ENCODE measurements around the gene GMCL2.

GMCL2 gene

DNA sequence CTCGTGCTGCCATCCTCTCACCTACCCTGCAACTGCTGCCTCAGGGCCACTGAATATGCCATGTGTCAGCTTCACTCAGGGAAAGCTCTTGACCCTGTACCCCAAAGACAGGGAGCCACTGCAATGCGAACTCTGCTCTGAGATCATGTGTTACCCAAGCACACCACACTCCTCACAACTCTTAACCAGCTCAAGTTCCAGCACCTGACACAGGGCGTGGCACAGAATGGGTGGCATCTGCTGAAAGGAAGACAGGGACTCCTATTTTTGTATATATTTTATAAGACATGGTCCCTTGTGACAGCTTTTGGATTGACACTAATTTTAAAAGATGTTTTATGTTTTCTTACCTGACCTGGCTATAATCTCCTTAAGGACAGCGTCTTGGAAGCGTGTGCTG is 34.7 kb upstream of the GMCL2 start:
- no peak for DNase-seq

DNA sequence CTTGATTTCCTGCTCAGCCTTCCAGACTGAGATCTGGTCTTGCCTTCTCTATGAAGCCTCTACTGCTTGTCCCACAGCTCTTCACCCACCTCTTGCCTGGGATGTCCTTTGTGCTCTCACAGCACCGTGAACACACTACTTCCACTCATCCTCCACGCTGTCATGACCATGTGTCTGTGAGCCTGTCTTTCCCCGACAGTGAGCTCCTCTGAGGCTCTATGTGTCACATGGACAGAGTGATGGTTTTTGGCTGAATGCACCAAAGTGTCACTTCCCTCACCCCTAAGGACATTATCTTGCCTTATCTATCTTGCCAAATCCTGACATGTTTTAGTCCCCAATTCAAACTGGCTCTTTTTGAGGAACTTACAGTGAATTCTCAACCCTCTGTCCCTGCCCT is 34.1 kb upstream of the GMCL2 start:
- no peak for DNase-seq

DNA sequence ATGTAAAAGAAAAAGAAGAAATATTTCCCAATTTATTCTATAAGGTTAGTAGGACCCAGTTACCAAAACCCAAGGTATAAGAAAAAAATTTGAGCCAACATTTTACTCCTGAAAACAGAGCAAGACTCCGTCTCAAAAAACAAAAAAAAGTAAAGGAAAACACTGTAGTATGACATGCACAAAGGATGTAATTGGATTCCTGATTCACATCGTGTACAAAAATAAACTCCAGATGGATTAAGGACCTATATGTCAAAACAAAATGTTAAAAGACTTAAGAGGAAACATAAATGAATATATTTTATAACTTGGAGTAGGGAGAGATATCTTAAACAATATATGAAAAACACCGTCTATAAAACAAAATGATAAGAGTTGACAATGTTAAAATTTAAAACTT is 31.7 kb upstream of the GMCL2 start:
- no peak for DNase-seq

DNA sequence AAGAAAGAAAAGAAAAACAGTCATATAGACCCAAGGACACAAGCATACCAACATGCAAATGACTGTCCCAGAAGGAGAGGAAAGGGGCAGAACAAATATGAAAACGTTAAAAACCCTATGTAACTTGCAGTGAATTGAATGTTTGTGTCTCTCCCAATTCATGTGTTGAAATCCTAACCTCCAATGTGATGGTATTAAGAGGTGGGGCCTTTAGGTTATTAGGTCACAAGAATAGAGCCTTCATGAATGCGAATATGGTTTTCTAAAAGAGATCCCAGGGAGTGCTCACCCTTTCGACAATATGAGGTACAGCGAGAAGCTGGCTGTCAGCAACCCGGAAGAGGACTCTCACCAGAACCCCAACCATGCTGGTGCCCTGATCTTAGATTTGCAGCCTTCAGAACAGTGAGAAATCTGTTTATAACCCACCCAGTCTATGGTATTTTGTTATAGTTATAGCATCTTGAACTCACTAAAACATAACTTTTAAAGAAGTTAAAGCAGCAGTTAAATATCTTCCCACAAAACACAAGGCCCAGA is 31.1 kb upstream of the GMCL2 start:
- DNase-seq = no peak

DNA sequence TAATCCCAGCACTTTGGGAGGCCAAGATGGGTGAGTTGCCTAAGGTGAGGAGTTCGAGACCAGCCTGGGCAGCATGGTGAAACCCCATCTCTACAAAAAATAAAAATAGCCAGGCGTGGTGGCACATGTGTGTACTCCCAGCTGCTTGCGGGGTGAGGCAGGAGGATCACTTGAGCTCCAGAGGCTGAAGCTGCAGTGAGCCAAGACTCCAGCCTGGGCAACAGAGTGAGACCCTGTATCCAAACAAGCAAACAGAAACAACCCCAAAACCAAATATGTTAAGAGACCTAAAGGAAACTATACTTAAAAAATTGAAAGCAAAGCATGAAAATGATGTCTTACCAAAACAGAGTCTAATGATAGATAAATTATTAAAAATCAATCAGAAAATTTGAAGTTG is 29.6 kb upstream of the GMCL2 start:
- no peak for DNase-seq

DNA sequence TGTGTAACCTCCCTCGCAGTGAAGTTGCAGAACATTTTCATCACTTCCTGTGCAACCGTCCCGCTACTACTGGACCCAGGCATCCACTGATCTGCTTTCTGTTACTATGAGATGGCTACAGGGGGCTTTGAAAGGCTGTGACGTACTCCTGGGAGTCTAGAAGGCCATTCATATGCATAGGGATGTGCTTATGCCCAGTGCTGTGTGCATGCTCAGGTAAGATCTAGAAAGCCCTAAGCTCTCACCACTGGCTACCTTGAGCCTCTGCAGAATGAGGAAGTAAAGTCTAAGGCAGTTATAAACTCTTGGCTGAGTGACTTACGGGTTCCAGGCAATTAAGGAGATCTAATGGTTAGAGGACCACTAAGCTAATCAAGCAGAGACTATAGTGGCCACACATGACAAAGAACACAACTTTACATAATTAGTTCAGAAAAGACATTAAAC is 28.9 kb upstream of the GMCL2 start:
- no peak for DNase-seq

DNA sequence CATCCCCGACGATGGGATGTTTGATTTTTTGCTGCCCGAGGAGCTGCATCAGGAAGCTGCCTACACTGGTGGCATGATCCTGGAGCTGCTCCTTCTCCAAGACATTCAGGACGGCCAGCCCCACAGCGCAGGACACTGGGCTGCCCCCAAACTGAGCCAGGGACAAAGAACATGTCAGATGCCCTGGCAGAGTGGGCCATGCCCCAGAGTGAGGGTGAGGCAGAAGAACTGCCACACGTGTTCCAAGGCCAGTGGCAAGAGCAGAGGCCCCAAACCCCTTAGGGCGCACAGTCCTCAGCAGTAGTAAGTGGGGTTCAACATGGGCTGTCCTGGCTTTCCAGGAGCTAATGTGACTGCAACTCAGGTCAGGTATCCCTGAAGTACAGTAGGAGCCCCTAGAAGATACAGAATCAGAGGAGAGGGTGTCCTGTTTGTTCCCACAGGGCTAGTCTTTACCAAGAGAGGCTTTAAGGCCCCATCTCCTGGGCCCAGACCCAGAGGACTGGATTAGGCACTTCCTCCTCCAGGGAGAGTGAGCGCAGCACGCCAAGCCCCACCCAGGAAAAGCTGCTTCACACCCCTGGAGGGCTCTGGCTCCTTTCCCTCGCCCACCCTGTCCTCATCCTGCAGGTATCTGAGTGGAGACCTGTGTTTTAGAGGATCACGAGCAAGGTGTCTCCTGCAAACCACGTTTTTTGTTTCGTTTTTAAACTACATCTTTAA is 28.3 kb upstream of the GMCL2 start:
- no peak for DNase-seq

DNA sequence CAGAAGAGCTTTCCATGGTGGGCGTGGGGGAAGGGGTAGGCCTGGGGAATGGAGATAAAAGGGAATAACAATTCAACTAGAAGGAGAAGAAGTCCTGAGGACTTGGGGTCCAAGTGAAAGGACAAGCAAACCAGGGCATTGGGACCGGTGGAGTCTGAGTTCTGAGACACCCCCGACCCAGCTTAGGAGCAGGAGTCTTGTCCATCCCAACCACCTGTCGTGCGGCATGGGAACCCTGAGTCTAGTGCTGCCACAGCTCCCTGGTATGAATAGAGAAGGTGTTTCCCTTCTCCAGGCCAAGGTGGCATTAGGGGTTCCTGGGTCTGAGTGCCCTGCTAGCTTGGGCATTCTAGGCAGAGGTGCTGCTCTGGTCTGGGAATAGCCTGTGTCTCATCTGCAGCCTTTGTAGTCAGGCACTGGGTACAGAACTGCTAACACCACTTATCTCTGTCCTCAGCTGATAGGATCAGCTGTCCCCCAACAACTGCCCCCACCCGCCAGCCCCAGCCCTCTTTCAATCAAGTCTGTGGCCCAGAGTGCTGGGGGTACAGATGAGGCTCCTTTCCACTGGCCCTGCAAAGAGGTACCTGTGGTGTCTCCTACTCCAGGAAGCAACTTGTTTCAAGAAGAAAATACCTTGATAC is 27.1 kb upstream of the GMCL2 start:
- no peak for DNase-seq

DNA sequence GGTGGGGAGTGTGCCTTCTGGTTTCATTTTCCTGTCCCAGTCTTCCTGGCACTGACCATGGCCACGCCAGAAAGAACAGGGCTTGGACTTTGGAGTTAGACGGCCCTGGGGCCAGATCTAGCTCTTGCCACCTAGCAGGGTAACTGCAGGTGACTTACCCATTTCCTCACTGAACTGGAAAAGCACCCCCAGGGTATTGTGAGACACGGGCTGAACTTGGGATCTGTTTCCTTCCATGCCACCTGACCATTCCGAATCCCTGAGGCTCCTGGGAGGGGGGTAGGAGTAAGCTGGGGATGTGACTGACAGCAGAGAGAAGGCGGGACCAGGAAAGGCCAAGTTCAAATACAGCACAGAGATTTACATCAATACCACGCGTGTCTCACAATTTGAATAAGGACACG is 26.6 kb upstream of the GMCL2 start:
- no peak for DNase-seq

DNA sequence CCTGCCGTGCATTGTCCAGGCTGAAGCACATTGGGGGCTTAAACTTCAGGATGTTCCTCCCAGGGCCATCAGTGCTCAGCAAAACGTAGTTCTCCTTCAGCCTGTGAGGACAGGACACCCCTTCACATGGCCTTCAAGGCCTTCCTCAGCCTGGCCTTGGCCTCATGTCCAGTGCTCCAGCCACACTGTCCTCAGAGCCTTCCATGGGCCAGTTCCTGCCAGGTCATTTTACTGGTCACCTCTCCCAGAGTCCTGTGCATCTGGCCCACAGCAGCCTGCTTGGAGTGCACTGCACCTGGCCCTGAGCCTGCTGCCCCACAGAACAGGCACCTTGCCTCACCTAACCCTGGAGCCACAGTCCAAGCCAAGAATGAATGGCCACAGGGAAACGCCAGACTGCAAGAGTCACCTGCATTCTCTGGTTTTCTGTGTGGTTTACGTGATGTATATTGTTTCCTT is 25.9 kb upstream of the GMCL2 start:
- DNase-seq = no peak

DNA sequence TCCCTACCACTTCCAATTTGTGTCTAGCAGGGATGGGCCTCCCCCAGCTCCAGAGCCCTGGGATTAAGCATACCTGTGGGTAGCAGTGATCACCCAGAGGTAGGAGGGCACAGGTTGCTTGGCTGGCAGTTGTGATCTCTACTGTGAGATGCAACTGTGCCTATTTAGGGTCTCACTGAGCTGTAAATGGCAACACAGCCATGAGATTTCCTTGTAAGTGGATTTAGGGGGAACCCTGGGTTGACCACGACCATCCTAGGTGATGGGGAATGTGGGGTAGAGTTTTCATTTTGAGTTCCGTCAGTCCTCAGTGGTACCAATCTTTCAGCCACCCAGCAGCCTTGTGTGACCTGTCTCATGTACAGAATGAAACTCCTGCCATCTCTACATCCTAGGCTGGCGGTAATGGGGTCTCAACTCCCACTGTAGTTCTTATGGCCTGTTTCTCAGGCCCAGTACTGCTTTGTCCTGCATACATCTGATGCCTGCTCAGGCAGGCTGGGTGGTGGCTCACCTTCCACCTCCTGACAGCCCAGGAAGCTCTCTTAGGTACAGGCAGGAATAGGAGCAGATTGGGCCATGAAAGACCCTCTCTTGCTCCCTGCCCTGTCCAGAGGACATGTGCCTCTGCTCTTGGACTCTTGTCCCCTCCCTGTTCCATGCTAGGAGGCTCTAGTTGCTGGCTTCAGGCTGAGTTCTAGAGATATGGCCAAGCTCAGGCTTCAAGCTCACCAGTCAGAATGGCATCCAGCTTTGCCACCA is 25.3 kb upstream of the GMCL2 start:
- DNase-seq = no peak

DNA sequence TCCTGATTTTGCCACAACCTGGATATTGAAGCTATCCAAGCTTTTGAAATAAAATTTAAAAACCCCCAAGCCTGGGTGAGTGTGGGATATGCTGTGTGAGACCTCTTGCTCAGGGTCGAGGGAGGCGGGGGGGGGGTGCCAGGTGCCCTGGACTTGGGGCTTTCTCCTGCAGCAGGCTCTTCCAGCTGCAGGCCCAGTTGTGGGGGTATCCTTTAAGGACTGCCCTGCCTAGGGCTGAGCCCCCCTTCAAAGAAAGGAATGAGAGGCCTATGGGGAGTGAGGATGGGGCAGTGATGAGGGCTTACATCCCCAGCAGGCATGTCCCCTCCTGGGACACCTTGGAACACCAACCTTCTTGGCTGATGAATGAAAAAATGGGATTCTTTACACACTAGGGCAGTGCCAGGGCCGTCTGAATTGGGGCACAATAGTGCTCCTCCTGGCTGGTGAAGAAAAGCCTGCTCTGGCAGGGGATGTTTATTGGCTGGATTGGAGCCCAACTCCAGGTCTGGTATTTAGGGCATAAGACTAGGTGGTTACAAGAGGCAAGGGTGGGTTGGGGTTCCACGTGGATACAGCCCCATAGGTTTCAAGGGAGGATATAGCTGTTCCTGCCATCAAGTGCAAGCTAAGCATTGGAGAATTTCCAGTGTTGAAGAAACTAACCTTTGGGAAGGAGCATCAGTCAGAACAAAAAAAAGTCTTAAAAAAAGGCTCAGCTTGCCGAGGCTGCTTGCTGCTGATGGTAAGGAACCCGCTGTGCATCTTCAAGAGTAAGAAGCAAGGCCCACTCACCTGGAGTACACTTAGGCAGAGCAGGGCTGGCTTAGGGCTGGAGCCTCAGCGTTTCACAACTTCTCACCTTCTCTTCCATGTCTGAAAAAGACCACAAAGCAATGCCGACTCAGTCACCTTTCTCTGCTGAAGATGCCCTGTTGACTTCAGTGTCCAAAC is 24.2 kb upstream of the GMCL2 start:
- no peak for DNase-seq

DNA sequence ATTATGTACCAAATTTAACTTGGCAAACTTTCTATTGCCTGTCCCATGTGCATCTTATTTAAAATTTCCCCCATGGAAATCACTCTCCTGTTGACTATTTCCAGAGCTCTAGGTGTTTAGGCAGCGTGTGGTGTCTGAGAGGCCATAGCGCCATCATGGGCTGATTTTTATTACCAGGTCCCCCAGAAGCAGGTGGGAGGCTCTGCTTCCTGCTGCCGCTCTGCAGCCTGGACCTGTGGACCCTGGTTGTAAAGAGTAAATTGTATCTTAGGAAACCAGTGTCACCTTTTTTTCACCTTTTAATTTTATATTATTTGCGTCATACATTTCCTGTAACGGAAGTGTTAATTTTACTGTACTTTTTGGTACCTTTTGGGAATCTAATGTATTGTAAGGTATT is 23.5 kb upstream of the GMCL2 start:
- DNase-seq = no peak

DNA sequence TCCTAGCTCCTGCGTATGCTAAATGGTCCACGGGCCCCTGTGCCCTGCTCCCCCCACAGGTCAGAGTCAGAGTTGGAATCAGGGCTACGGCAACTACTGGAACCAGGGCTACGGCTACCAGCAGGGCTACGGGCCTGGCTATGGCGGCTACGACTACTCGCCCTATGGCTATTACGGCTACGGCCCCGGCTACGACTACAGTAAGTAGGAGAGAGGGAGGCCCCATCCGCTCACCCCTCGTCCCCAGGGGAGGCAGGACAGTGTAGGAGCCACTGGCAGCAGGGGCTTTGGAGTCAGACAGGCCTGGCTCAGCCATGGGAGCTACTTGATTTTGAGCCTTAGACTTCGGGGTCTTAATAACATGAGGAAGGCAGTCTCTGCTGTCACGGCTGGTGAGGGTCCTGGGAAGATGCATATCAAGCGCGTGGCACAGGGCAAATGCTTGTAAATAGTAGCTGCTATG is 22.9 kb upstream of the GMCL2 start:
- DNase-seq = no peak

DNA sequence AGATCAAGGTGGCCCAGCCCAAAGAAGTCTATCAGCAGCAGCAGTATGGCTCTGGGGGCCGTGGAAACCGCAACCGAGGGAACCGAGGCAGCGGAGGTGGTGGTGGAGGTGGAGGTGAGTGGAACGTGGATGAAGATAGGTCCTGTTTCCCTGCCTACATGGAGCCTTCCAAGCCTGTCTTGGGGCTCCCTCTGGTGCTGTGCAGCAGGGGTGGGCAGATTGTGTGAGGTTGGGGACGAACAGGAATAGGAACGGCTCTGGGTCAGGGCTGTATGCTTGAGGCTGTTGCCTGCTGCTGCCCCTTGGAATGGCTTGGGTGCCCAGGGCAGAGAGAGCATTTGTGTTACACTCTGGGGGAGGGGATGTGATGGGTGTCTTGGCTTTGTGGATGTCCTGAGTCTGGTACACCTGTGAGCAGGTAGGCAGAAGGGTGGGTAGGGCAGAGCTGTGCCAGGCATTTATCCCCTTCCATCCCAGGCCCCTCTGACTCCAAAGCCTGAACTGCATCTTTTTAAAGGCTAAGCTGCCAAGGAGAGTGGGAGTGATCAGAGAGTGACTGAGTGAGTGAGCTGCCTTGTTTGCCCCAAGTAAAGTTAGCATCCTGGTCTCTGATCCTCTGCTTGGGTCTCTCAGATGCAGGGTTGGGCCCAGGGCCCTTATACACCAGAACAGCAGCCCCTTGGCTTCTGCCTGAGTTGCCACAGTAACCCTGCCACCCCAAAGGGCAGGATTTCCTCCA is 22.3 kb upstream of the GMCL2 start:
- no peak for DNase-seq

DNA sequence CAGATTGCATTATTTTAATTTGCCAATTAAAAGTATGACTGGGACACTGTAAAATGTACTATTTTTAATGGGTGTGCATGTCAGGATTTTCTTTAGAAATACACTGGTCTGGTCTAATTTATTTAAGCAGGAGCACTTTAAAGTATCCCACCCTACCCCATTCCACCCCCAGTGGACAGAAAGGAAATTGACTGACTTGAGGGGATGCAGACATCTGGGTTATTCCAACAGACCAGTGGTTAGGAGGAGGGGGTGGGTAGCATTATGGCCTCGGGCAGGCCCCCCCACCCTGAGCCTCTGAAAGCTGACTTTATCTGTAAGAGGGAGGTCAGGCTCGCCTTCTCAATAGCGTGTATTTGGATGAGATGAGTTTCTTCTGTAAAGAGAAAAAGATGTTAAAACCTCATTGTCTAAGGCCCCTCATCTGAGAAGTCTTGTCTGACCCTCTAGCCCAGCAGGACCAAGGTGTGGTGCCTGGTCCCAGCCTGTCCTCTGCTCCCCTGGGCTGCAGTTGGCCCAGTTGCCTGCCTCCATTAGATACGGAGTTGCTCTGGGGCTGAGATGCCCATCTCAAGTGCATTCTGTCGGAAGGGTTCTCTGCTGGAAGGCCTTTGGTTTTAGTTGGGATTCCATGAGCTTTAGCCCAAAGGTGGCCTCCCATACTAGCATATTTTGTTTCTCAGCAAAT is 21.5 kb upstream of the GMCL2 start:
- DNase-seq = no peak

DNA sequence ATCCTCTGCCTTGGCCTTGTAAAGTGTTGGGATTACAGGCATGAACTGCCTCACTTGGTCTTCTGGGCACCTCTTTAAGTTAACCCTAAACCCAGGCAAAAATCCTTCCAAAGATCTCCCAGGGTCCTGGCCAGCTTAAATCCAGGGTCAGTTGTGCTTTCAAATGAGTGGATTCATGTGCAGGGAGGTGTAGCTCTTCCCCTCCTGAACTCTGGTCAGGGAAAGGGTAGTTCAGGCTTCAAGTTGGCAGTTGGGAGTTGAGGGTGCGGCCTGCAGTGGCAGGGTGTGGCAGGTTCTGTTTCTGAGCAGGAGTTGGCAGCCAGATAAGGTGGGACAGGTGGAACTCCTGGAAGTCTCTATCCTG is 20.7 kb upstream of the GMCL2 start:
- no peak for DNase-seq

DNA sequence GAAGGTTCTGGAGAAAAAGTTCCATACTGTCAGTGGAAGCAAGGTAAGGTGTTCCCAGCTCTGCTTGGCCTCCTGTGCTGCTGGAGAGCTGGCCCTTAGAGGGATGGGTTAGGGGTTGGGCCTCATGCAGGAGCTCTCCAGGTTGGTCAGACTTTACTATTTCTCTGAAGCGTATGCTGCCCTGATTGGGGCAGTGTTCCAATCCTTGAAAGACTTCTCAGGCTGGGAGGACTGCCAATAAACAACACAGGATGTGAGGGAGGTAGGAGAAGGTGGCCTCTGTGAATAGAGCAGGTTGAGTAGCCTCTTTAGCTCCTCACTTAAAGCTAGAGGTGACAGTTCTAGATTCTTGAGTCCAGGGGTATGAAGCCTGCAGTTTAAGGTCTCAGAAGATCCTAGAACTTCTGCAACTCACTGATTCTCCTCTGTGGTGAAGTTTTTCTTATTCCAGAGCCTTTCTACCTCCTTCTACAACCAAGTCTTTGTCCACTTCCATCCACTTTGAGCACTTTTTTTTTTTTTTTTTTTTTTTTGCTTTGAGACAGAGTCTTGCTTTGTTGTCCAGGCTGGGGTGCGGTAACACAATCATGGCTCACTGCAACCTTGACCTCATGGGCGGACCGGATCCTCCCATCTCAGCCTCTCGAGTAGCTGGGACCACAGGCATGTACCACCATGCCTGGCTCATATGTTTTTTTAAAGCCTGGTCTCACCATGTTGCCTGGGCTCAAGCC is 20.2 kb upstream of the GMCL2 start:
- DNase-seq = no peak

DNA sequence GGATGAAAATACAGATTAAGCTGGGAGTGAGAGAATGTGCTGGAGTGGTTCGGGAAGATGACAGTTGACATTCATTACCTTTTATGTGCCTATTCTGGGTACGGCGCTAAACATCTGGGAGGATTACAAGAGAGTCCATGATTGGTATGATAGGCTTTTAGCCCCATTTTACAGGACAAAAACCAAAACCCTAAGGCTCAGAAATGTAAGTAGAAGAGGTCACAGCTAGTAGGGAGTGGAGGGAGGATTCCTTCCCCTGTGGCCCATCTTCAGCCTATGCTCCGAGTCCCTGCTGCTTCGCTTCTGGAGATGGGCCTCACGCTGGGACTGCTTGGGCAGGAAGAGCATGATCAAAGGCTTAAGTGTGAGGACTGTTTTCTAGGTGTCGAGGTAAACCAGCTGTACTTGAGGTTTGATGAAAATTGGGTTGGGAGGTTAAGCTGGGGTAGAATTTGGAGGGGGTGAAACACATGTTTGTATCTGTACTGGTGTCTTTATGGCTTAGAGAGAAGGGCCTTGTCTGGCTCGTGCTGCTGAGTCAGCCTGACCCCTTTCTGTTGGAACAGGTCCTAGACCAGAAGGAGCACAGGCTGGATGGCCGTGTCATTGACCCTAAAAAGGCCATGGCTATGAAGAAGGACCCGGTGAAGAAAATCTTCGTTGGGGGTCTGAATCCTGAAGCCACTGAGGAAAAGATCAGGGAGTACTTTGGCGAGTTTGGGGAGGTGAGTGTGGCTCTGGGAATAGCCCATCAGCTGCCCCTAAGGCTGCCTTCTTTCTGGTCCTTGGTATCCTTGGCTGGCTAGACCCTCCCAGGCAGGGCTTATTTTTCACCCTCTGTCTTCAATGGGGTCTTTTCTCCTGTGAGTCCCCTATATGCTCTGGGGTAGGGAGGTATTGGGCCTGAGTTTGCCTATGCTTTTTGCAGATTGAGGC is 19.3 kb upstream of the GMCL2 start:
- no peak for DNase-seq

DNA sequence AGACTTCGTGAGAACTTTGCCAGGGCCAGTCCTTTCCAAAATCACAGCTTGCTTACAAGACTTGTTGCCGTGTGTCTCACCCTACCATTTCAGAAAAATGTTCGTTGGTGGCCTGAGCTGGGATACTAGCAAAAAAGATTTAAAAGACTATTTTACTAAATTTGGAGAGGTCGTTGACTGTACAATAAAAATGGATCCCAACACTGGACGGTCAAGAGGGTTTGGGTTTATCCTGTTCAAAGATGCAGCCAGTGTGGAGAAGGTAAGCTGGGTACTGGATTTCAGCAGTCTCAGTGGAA is 18.5 kb upstream of the GMCL2 start:
- no peak for DNase-seq
